K562 (cell line): ENCODE results near the gene R3HDM2. TPM values are rescaled to one million over a fixed set of nuclear protein-coding genes. Genes with fewer than 3 reads are reported as not detected.

ENCODE experiments used
- CBX1 ChIP-seq: sonication (generic); IDR thresholded peaks from 2 replicates; pipeline ENCODE4 v1.6.1; 2016; ENCODE audit warnings: antibody characterized with exemption, low read depth, mild to moderate bottlenecking
- CC2D1A ChIP-seq: fragments of 450-650 bp; IDR thresholded peaks from 2 replicates; pipeline ENCODE4 v1.6.1; 2017; ENCODE audit warnings: mild to moderate bottlenecking
- HDAC8 ChIP-seq: fragments of 450-650 bp; IDR thresholded peaks from 2 replicates; pipeline ENCODE4 v1.6.1; 2016; ENCODE audit warnings: mild to moderate bottlenecking, missing genetic modification characterization, moderate library complexity, missing compliant biosample characterization
- HNRNPL ChIP-seq: fragments of 200-400 bp; formaldehyde crosslinking; IDR thresholded peaks from 2 replicates; pipeline ENCODE4 v1.6.1; 2017; ENCODE audit warnings: low read depth, mild to moderate bottlenecking, low read length
- MCM5 ChIP-seq: fragments of 450-650 bp; IDR thresholded peaks from 2 replicates; pipeline ENCODE4 v1.6.1; 2016; ENCODE audit warnings: low read depth
- MTF1 ChIP-seq: fragments of 250-450 bp; sonication (Bioruptor Pico); IDR thresholded peaks from 2 replicates; pipeline ENCODE4 v1.9.0; 2021; ENCODE audit warnings: moderate library complexity, mild to moderate bottlenecking, inconsistent platforms, borderline replicate concordance
- MYC ChIP-seq, 2 experiments: fragments of 250-450 bp in 1 of 2; sonication (Bioruptor Pico) in 1 of 2; IDR thresholded peaks; 2 replicates each; pipeline versions ENCODE4 v1.5.1 to v1.6.1; 2012 to 2021; ENCODE audit warnings: low read depth in 2 of 2, borderline replicate concordance in 1 of 2, improper control_type of control experiment in 1 of 2, low read length in 1 of 2, mild to moderate bottlenecking in 1 of 2, moderate library complexity in 1 of 2
- NONO ChIP-seq, 2 experiments: fragments of 200-400 bp in 1 of 2; fragments of 450-650 bp in 1 of 2; formaldehyde crosslinking in 1 of 2; IDR thresholded peaks; 2 replicates each; pipeline ENCODE4 v1.6.1; 2017; ENCODE audit warnings: low read depth in 2 of 2, mild to moderate bottlenecking in 2 of 2, moderate library complexity in 2 of 2, low read length in 1 of 2
- NR2C2 ChIP-seq, 2 experiments: fragments of 200-800 bp in 1 of 2; sonication (Bioruptor generic) in 1 of 2; sonication (generic) in 1 of 2; formaldehyde crosslinking in 1 of 2; IDR thresholded peaks; 2 replicates each; pipeline versions ENCODE4 v1.6.1 to v1.8.0; 2016 to 2022; ENCODE audit warnings: mild to moderate bottlenecking in 1 of 2, missing compliant biosample characterization in 1 of 2, missing genetic modification characterization in 1 of 2, missing genetic modification reagents in 1 of 2
- PRPF4 ChIP-seq: fragments of 200-400 bp; formaldehyde crosslinking; IDR thresholded peaks from one replicate; pipeline ENCODE4 v1.6.1; 2017; ENCODE audit warnings: low read length, low read depth, mild to moderate bottlenecking; ENCODE audit not compliant: insufficient read depth, poor library complexity, severe bottlenecking
- PTBP1 ChIP-seq: fragments of 200-400 bp; formaldehyde crosslinking; IDR thresholded peaks from 2 replicates; pipeline ENCODE4 v1.6.1; 2017; ENCODE audit warnings: low read depth, low read length
- RUNX1 ChIP-seq: sonication (generic); IDR thresholded peaks from 2 replicates; pipeline ENCODE4 v1.6.1; 2016; ENCODE audit warnings: antibody characterized with exemption, low read depth
- SMC3 ChIP-seq: conservative IDR thresholded peaks from 2 replicates; pipeline ENCODE4 v1.6.1; 2011; ENCODE audit warnings: low read depth, low read length, improper control_type of control experiment; ENCODE audit not compliant: insufficient read depth
- STAT5B ChIP-seq: fragments of 250-450 bp; sonication (Bioruptor Pico); IDR thresholded peaks from 2 replicates; pipeline ENCODE4 v1.8.0; 2021; ENCODE audit warnings: mild to moderate bottlenecking, inconsistent platforms
- TFAM ChIP-seq: fragments of 250-450 bp; sonication (Bioruptor Pico); conservative IDR thresholded peaks from 2 replicates; pipeline ENCODE4 v1.5.0; 2021; ENCODE audit warnings: mild to moderate bottlenecking, moderate library complexity
- ZNF12 ChIP-seq: sonication (generic); formaldehyde crosslinking; IDR thresholded peaks from 2 replicates; pipeline ENCODE4 v1.4.0; 2020; ENCODE audit warnings: mild to moderate bottlenecking, missing genetic modification reagents
- ZNF586 ChIP-seq: fragments of 450-650 bp; formaldehyde crosslinking; conservative IDR thresholded peaks from 2 replicates; pipeline ENCODE4 v1.4.0; 2020; ENCODE audit warnings: mild to moderate bottlenecking, moderate library complexity
- ZZZ3 ChIP-seq: fragments of 450-650 bp; IDR thresholded peaks from 2 replicates; pipeline ENCODE4 v1.6.1; 2016; ENCODE audit warnings: antibody characterized with exemption, mild to moderate bottlenecking, moderate library complexity
- polyA plus RNA-seq, 8 experiments: library from polyadenylated mRNA; depleted of rRNA in 4 of 8; stranded (reverse) in 5 of 8; unstranded in 3 of 8; fragments of >200 nt; fragmentation: Nextera tagmentation in 2 of 8; fragmentation: Illumina TruSeq in 1 of 8; extraction: Ambion mirVana in 2 of 8; extraction: Trizol in 1 of 8; gene quantifications; 2 replicates each; pipeline versions ENCODE4 v1.2.1 to v1.2.3, GENCODE V29; 2011 to 2014; ENCODE audit warnings: inconsistent platforms in 1 of 8, missing spikeins in 1 of 8
- total RNA-seq, 7 experiments: library from RNA; depleted of rRNA in 6 of 7; stranded (reverse); fragments of >200 nt in 6 of 7; fragmentation: Illumina TruSeq in 2 of 7; extraction: Trizol in 2 of 7; gene quantifications; 2 replicates each; pipeline versions ENCODE4 v1.2.1 to v1.2.3, GENCODE V29; 2011 to 2021; ENCODE audit warnings: low replicate concordance in 1 of 7
- TF ChIP-seq, protein P1 (sequence below): IDR thresholded peaks from 2 replicates; pipeline ENCODE4 v1.6.1; 2012; ENCODE audit warnings: low read depth, low read length, improper control_type of control experiment, borderline replicate concordance
- TF ChIP-seq, protein P2 (sequence below): fragments of 450-650 bp; formaldehyde crosslinking; IDR thresholded peaks from 2 replicates; pipeline ENCODE4 v1.4.0; 2020; ENCODE audit warnings: mild to moderate bottlenecking, moderate library complexity
- TF ChIP-seq, protein P3 (sequence below), 2 experiments: fragments of 450-650 bp; conservative IDR thresholded peaks; 2 replicates each; pipeline ENCODE4 v1.6.1; 2017; ENCODE audit warnings: mild to moderate bottlenecking in 2 of 2, moderate library complexity in 2 of 2

Gene R3HDM2
- total and polyA plus RNA-seq, 9 of the 15 experiments (the other 6 are each of a cell fraction or from before 2014, with no cell fraction given) = 3.3 to 18.8 (median 9.0) TPM

GRCh38 chr12:57238854-57239554 lies 191.8 kb downstream of the R3HDM2 start (continued):
- 0 out of 2 replicates have a peak, but pooled peaks have one; percentile 34 for TF ChIP-seq HNRNPL
- 0 out of 4 replicates have a peak, but pooled peaks of 1 of the 2 experiments have one; percentile 77 for TF ChIP-seq NONO (IDR thresholded peaks at IDR 0.05; ENCODE audit: low read depth in 2 of 2, low read length in 1 of 2)
- TF ChIP-seq TFAM = no peak
- TF ChIP-seq STAT5B = no peak
- TF ChIP-seq ZNF586 = no peak
- TF ChIP-seq, protein P1, sequence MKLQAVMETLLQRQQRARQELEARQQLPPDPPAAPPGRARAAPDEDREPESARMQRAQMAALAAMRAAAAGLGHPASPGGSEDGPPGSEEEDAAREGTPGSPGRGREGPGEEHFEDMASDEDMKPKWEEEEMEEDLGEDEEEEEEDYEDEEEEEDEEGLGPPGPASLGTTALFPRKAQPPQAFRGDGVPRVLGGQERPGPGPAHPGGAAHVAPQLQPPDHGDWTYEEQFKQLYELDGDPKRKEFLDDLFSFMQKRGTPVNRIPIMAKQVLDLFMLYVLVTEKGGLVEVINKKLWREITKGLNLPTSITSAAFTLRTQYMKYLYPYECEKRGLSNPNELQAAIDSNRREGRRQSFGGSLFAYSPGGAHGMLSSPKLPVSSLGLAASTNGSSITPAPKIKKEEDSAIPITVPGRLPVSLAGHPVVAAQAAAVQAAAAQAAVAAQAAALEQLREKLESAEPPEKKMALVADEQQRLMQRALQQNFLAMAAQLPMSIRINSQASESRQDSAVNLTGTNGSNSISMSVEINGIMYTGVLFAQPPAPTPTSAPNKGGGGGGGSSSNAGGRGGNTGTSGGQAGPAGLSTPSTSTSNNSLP = no peak
- TF ChIP-seq MCM5 = no peak
- TF ChIP-seq, protein P2, sequence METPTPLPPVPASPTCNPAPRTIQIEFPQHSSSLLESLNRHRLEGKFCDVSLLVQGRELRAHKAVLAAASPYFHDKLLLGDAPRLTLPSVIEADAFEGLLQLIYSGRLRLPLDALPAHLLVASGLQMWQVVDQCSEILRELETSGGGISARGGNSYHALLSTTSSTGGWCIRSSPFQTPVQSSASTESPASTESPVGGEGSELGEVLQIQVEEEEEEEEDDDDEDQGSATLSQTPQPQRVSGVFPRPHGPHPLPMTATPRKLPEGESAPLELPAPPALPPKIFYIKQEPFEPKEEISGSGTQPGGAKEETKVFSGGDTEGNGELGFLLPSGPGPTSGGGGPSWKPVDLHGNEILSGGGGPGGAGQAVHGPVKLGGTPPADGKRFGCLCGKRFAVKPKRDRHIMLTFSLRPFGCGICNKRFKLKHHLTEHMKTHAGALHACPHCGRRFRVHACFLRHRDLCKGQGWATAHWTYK (CRISPR knock-in tag) = no peak
- TF ChIP-seq NR2C2 (CRISPR knock-in tag; IDR thresholded peaks at IDR 0.05) = 0 out of 2 replicates have a peak, but pooled peaks have one; percentile 47
- TF ChIP-seq NR2C2 (tag; IDR thresholded peaks at IDR 0.05) = peak; percentile 82
- TF ChIP-seq MYC (IDR thresholded peaks at IDR 0.05; ENCODE audit: low read depth, low read length) = peak; percentile 80
- TF ChIP-seq MYC (CRISPR knock-in tag; IDR thresholded peaks at IDR 0.05; ENCODE audit: borderline replicate concordance, low read depth) = peak; percentile 21; the same call in 1 of the 2 replicates
- peak; percentile 56; the same call in 1 of the 2 replicates for TF ChIP-seq ZNF12 (CRISPR knock-in tag)
- TF ChIP-seq, protein P3, sequence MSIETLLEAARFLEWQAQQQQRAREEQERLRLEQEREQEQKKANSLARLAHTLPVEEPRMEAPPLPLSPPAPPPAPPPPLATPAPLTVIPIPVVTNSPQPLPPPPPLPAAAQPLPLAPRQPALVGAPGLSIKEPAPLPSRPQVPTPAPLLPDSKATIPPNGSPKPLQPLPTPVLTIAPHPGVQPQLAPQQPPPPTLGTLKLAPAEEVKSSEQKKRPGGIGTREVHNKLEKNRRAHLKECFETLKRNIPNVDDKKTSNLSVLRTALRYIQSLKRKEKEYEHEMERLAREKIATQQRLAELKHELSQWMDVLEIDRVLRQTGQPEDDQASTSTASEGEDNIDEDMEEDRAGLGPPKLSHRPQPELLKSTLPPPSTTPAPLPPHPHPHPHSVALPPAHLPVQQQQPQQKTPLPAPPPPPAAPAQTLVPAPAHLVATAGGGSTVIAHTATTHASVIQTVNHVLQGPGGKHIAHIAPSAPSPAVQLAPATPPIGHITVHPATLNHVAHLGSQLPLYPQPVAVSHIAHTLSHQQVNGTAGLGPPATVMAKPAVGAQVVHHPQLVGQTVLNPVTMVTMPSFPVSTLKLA (conservative IDR thresholded peaks at IDR 0.05) = peak in 1 of 2 experiments; percentile 51; a peak in 1 of 4 replicates
- no peak for TF ChIP-seq PTBP1
- TF ChIP-seq PRPF4 = no peak
- peak; percentile 95 for TF ChIP-seq SMC3
- TF ChIP-seq CC2D1A = peak; percentile 17; the same call in 1 of the 2 replicates
- TF ChIP-seq ZZZ3 = no peak
- no peak for TF ChIP-seq MTF1 (CRISPR knock-in tag)
- TF ChIP-seq RUNX1 = no peak
- TF ChIP-seq HDAC8 = no peak
- 0 out of 2 replicates have a peak, but pooled peaks have one; percentile 79 for TF ChIP-seq CBX1
